Naive thymus-derived CD8-positive, alpha-beta T cell (primary cell): Measurements from ENCODE around the gene ZNF708. TPM values are rescaled to one million over a fixed set of nuclear protein-coding genes. Genes with fewer than 3 reads are reported as not detected.
"Not testable (repeated sequence)": the region's sequence is repeated elsewhere in the genome, so short reads cannot be mapped to it uniquely, and the experiment has no call there.

Source experiments
- ATAC-seq, 2 donors: fragments of 150-1000 bp; cut with Tn5 transposase in 1 of 2; sonication (Bioruptor Pico), chemical (Tn5 transposase) in 1 of 2; 1 replicate in 1 of 2; 2 replicates in 1 of 2; pipeline ENCODE4 v1.10.0; 2021; ENCODE audit warnings: mild to moderate bottlenecking in 2 of 2, moderate library complexity in 2 of 2
- POLR2A ChIA-PET: fragments of 350-600 bp; sonication (Branson Sonifier 250); formaldehyde crosslinking; loops from one replicate; lab custom pipeline; 2021; ENCODE audit warnings: antibody characterized with exemption; lab: Charles Lee
- DNase-seq, 10 donors: peaks; one replicate each; pipeline versions ENCODE4 v3.0.0 to v3.0.0-alpha.2; 2020 to 2022
- H3K27ac Mint-ChIP-seq, 10 donors: one replicate each; pipeline ENCODE4 v1.8.0; 2020 to 2022; ENCODE audit warnings: mild to moderate bottlenecking in 10 of 10, mixed read lengths in 10 of 10, moderate library complexity in 4 of 10, inconsistent platforms in 1 of 10
- H3K27me3 Mint-ChIP-seq, 5 donors: one replicate each; pipeline ENCODE4 v1.8.0; 2021 to 2022; ENCODE audit warnings: mixed read lengths in 5 of 5
- H3K36me3 Mint-ChIP-seq, 3 donors: one replicate each; pipeline ENCODE4 v1.8.0; 2020 to 2022; ENCODE audit warnings: mixed read lengths in 3 of 3, mild to moderate bottlenecking in 2 of 3, inconsistent platforms in 1 of 3
- H3K4me1 Mint-ChIP-seq, 4 donors: one replicate each; pipeline ENCODE4 v1.8.0; 2021 to 2022; ENCODE audit warnings: mixed read lengths in 4 of 4
- H3K4me3 Mint-ChIP-seq, 10 donors: one replicate each; pipeline ENCODE4 v1.8.0; 2020 to 2022; ENCODE audit warnings: mild to moderate bottlenecking in 10 of 10, mixed read lengths in 10 of 10, moderate library complexity in 6 of 10, inconsistent platforms in 1 of 10
- H3K9me3 Mint-ChIP-seq, 9 donors: one replicate each; pipeline ENCODE4 v1.8.0; 2020 to 2022; ENCODE audit warnings: mixed read lengths in 9 of 9, mild to moderate bottlenecking in 3 of 9, inconsistent platforms in 1 of 9, moderate library complexity in 1 of 9
- polyA plus RNA-seq, 3 donors: library from polyadenylated mRNA; unstranded; fragments of 300-500 nt; fragmentation: Illumina TruSeq; gene quantifications; one replicate each; pipeline ENCODE4 v1.2.3, GENCODE V29; 2021
- total RNA-seq, 8 experiments: library from RNA in 2 of 8; stranded (reverse) in 2 of 8; gene quantifications; one replicate each; pipeline ENCODE4 v1.2.3 and lab custom pipeline; 2021 to 2026

Gene ZNF708
- total and polyA plus RNA-seq, 5 experiments from 2014 or later = 11.8 to 47.8 (median 15.1) TPM

- peaks cover 0 to 58% (median 28%) of the 10 kb centered on the region in 9 donors for H3K9me3 Mint-ChIP-seq
- H3K27me3 Mint-ChIP-seq, H3K27ac Mint-ChIP-seq, POLR2A ChIA-PET, ATAC-seq, H3K4me1 Mint-ChIP-seq, H3K4me3 Mint-ChIP-seq, DNase-seq: not testable (repeated sequence)
- H3K36me3 Mint-ChIP-seq = peaks cover 0 to 22% (median 8%) of the 10 kb centered on the region in 3 donors
Measured at GRCh38 chr19:21259421-21260124, 69.6 kb downstream of the ZNF708 start.

GRCh38 chr19:21256722-21257121 lies 72.5 kb downstream of the ZNF708 start:
- H3K27ac Mint-ChIP-seq = no peak overlapping the region
- POLR2A ChIA-PET = no interaction called here
- DNase-seq = no peak
- H3K4me1 Mint-ChIP-seq = peaks cover 0 to 1% (median 0%) of the 10 kb centered on the region in 4 donors
- ATAC-seq = no peak
- peaks cover 0 to 8% (median 8%) of the 10 kb centered on the region in 3 donors for H3K36me3 Mint-ChIP-seq
- H3K4me3 Mint-ChIP-seq = no peak overlapping the region
- peaks cover 0 to 10% (median 0%) of the 10 kb centered on the region in 5 donors for H3K27me3 Mint-ChIP-seq
- H3K9me3 Mint-ChIP-seq = peaks cover 0 to 34% (median 14%) of the 10 kb centered on the region in 9 donors

Other genes starting within 250 kb of the ZNF708 start
- 10 to 100 TPM; 11.5 to 12.8 TPM for gene ZNF714, start 247.2 kb downstream of the ZNF708 start, total RNA-seq
- gene ZNF714, start 247.2 kb downstream of the ZNF708 start, polyA plus RNA-seq = 10 to 100 TPM in 2 of 3 donors, 1 to 10 TPM in 1; 6.3 to 14.9 (median 14.3) TPM
- 10 to 100 TPM; 39.7 to 41.5 TPM for gene ZNF431, start 187.4 kb downstream of the ZNF708 start, total RNA-seq
- 10 to 100 TPM in 2 of 3 donors, 1 to 10 TPM in 1; 9.8 to 15.4 (median 13.9) TPM for gene ZNF431, start 187.4 kb downstream of the ZNF708 start, polyA plus RNA-seq
- gene ZNF738, start 29.6 kb upstream of the ZNF708 start, total RNA-seq = 10 to 100 TPM in 1 of 2 experiments, 1 to 10 TPM in 1; 9.8 to 12.4 TPM
- gene ZNF738, start 29.6 kb upstream of the ZNF708 start, polyA plus RNA-seq = 1 to 10 TPM; 3.9 to 4.1 (median 3.9) TPM
- gene ZNF493, start 67.7 kb upstream of the ZNF708 start, total RNA-seq = 10 to 100 TPM; 73.3 to 80.4 TPM
- 10 to 100 TPM; 20.4 to 28.1 (median 24.7) TPM for gene ZNF493, start 67.7 kb upstream of the ZNF708 start, polyA plus RNA-seq
- gene ZNF429, start 176.2 kb upstream of the ZNF708 start, total RNA-seq = 10 to 100 TPM; 30.7 to 30.9 TPM
- gene ZNF429, start 176.2 kb upstream of the ZNF708 start, polyA plus RNA-seq = 10 to 100 TPM; 23.0 to 37.8 (median 34.9) TPM